ENCODE data around the gene CBLC.

The CBLC gene

DNA sequence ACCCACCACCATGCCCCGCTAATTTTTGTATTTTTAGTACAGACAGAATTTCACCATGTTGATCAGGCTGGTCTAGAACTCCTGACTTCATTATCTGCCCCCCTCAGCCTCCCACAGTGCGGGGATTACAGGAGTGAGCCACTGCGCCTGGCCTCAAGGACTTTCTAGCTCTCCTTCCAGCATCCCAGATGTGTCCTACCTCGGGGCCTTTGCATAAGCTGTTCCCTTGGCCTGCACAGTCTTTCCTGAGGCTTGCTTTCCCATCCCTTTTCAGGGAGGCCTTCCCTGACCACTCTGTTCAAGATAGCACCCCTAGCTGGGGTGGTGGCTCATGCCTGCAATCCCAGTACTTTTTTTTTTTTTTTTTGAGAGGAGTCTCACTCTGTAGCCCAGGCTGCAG, 16.9 kb downstream of the CBLC start:
- H3K36me3 ChIP-seq (ENCODE audit: low read length) = no peaks in the 10 kb centered on the region
- no peaks in the 10 kb centered on the region for H3F3A ChIP-seq (ENCODE audit: insufficient read depth)
- H3K4me3 ChIP-seq (ENCODE audit: insufficient read depth, low read length, poor library complexity, severe bottlenecking) = no peak overlapping the region
- no peaks in the 10 kb centered on the region for H4K20me1 ChIP-seq (ENCODE audit: low read depth, low read length)
- no peak overlapping the region for H3K27ac ChIP-seq (ENCODE audit: low read depth, low read length)
- no peaks in the 10 kb centered on the region for H3K27me3 ChIP-seq (ENCODE audit: low read length)
- TF ChIP-seq EZH2phosphoT487 (conservative IDR thresholded peaks at IDR 0.05; ENCODE audit: low read length) = no peak
- TF ChIP-seq, protein P1, sequence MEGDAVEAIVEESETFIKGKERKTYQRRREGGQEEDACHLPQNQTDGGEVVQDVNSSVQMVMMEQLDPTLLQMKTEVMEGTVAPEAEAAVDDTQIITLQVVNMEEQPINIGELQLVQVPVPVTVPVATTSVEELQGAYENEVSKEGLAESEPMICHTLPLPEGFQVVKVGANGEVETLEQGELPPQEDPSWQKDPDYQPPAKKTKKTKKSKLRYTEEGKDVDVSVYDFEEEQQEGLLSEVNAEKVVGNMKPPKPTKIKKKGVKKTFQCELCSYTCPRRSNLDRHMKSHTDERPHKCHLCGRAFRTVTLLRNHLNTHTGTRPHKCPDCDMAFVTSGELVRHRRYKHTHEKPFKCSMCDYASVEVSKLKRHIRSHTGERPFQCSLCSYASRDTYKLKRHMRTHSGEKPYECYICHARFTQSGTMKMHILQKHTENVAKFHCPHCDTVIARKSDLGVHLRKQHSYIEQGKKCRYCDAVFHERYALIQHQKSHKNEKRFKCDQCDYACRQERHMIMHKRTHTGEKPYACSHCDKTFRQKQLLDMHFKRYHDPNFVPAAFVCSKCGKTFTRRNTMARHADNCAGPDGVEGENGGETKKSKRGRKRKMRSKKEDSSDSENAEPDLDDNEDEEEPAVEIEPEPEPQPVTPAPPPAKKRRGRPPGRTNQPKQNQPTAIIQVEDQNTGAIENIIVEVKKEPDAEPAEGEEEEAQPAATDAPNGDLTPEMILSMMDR (IDR thresholded peaks at IDR 0.05; ENCODE audit: insufficient read depth, low read length, poor library complexity, severe bottlenecking) = no peak
- no peaks in the 10 kb centered on the region for H3K79me2 ChIP-seq (ENCODE audit: insufficient read depth, low read length)
- no peak overlapping the region for H3K9ac ChIP-seq (ENCODE audit: low read length)
- H3K4me2 ChIP-seq (ENCODE audit: low read depth, low read length, poor library complexity, severe bottlenecking) = no peak overlapping the region
- H2AFZ ChIP-seq (ENCODE audit: low read depth, low read length, severe bottlenecking) = no peak overlapping the region
- no peaks in the 10 kb centered on the region for H3K9me3 ChIP-seq (ENCODE audit: insufficient read depth, low read length)
- H3K9me2 ChIP-seq (replicated peaks; ENCODE audit: insufficient read depth, low read length) = no peaks in the 10 kb centered on the region

DNA sequence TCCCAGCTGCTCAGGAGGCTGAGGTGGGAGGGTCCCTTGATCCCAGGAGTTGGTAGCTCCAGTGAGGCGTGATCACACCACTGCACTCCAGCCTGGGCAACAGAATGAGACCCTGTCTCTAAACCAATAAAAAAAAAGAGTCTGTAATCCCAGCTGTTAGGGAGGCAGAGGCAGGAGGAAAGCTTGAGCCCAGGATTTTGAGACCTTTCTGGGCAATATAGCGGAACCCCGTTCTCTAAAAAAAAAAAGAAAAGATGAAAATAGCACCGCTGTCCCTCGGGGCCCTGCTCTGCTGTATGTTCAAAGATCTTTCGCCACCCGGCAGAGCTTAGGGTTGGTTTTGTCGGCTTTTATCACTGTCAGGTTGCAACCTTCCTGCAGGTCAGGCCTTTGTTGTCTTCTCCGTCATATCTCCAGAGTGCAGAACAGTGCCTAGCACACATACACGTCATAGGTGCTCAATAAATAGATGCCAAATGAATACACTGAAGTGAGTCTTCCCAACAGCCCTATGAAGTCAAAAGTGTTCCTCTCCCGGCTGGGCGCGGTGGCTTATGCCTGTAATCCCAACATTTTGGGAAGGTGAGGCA, 17.8 kb downstream of the CBLC start:
- TF ChIP-seq, protein P1 (IDR thresholded peaks at IDR 0.05; ENCODE audit: insufficient read depth, low read length, poor library complexity, severe bottlenecking) = no peak
- no peak for TF ChIP-seq EZH2phosphoT487 (conservative IDR thresholded peaks at IDR 0.05; ENCODE audit: low read length)
- Histone ChIP-seq H3K27ac (ENCODE audit: low read depth, low read length) (no peak overlapping the region), H2AFZ (ENCODE audit: low read depth, low read length, severe bottlenecking) (no peak overlapping the region), H3K9ac (ENCODE audit: low read length) (no peak overlapping the region), H3K9me3 (ENCODE audit: insufficient read depth, low read length) (no peaks in the 10 kb centered on the region), H3K36me3 (ENCODE audit: low read length) (no peaks in the 10 kb centered on the region), H3K9me2 (replicated peaks; ENCODE audit: insufficient read depth, low read length) (no peaks in the 10 kb centered on the region), H3K4me3 (ENCODE audit: insufficient read depth, low read length, poor library complexity, severe bottlenecking) (no peak overlapping the region), H3K27me3 (ENCODE audit: low read length) (no peaks in the 10 kb centered on the region), H3F3A (ENCODE audit: insufficient read depth) (no peaks in the 10 kb centered on the region), H3K79me2 (ENCODE audit: insufficient read depth, low read length) (no peaks in the 10 kb centered on the region), H3K4me2 (ENCODE audit: low read depth, low read length, poor library complexity, severe bottlenecking) (no peak overlapping the region), H4K20me1 (ENCODE audit: low read depth, low read length) (no peaks in the 10 kb centered on the region)

DNA sequence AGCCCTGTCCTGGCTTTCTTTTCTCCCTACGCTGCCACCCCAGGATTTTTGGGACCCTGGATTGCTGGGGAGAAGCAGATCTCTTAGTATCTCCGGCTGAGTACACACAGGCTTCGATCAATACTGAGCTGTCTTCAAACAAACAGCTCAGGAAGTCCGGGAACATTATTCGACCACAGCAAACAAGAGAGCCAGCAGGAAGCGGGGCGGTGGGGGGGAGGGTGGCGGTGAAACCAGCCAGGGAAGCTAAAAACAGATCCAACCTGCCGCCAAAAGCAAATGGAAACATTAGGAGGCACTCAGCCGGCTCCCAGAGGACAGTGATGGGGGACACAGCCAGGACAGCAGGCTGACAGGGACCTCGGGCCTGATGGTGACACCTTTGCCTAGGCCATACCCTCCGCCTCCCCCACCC, 19.0 kb downstream of the CBLC start:
- TF ChIP-seq EZH2phosphoT487 (conservative IDR thresholded peaks at IDR 0.05; ENCODE audit: low read length) = no peak
- TF ChIP-seq, protein P1 (IDR thresholded peaks at IDR 0.05; ENCODE audit: insufficient read depth, low read length, poor library complexity, severe bottlenecking) = no peak
- Histone ChIP-seq H3K4me3 (ENCODE audit: insufficient read depth, low read length, poor library complexity, severe bottlenecking) (no peak overlapping the region), H2AFZ (ENCODE audit: low read depth, low read length, severe bottlenecking) (no peak overlapping the region), H3K4me2 (ENCODE audit: low read depth, low read length, poor library complexity, severe bottlenecking) (no peak overlapping the region), H3K79me2 (ENCODE audit: insufficient read depth, low read length) (no peaks in the 10 kb centered on the region), H3K9ac (ENCODE audit: low read length) (no peak overlapping the region), H3K9me3 (ENCODE audit: insufficient read depth, low read length) (no peaks in the 10 kb centered on the region), H3K9me2 (replicated peaks; ENCODE audit: insufficient read depth, low read length) (no peaks in the 10 kb centered on the region), H3F3A (ENCODE audit: insufficient read depth) (no peaks in the 10 kb centered on the region), H3K27ac (ENCODE audit: low read depth, low read length) (no peak overlapping the region), H4K20me1 (ENCODE audit: low read depth, low read length) (no peaks in the 10 kb centered on the region), H3K36me3 (ENCODE audit: low read length) (no peaks in the 10 kb centered on the region), H3K27me3 (ENCODE audit: low read length) (no peaks in the 10 kb centered on the region)

Measured in SU-DHL-6 (cell line).